Embryonic facial prominence (tissue), 1 donor: ENCODE results near the gene ADAT3.
A peak's percentile ranks its signal among the peaks of the same experiment; 100 is the strongest.

Experiments used
- DNase-seq: peaks from one replicate; pipeline ENCODE4 v3.0.0-alpha.2; 2016; ENCODE audit errors: extremely low spot score

Gene ADAT3

DNA sequence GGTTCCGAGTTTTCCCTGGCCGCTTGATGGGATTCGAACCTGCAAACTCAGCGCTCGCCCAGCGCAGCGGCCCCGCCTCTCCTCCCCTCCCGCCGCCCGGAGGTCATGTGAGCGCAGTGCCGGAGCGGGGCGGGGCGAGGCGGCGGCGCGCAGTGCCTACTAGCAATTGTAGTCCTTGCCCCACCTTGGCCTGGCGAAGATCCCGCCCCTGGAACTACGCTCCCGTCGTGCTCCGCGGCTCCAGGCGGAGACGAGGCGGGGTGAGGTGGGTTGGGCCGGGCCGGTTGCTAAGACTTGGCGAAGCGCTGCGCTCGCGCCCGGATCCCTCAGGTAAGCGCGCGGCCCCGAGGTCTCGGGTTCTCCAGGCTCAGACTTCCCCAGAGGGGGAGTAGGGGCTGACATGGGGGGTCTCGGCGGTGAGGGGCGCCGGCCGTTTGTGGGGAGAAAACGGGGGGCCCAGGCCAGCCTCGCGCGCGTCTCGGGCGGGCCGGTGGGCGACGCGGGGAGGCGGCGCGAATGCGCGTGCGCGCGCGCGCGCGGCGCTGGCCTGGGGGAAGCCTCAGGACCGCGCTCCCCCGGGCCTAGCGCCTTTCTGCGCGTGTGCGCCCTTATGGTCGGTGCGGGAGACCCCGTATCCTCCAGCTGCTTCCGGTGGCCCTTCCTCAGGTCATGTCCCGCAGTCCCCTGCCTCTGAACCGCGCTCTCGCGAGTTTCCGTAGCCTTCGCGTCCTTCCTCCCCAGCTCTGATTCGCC lies at the start of gene ADAT3, which contains the start of gene SCAMP4:
Gene ADAT3 (plus strand): TSS at position 290 of the 753 bp plus-strand sequence. CDS start 6,649 bp downstream, outside the sequence.
Gene SCAMP4 (plus strand): TSS at position 290 of the 753 bp plus-strand sequence. CDS start 9,621 bp downstream, outside the sequence.
- DNase-seq = peak; percentile 97

DNA sequence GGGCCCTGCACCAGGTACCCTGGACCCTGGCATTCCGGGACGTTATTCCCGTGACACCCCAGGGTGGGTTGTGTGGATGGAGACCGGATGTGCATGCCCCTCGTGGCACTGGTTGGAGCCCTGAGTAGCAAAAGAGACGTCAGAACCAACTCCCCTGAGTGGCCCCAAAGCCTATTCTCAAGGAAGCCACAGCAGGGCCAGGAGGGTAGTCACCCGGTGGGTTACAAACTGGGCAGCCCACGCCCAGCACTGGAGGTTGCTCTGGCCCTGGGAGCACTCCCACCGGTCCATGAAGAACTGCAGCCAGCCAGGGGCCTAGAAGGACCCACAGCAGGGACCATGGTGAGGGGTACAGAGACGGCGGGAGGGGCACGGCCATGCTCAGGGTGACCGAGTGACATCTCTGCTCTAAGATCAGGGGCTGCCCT lies 49.4 kb upstream of the ADAT3 start:
- no peak for DNase-seq

DNA sequence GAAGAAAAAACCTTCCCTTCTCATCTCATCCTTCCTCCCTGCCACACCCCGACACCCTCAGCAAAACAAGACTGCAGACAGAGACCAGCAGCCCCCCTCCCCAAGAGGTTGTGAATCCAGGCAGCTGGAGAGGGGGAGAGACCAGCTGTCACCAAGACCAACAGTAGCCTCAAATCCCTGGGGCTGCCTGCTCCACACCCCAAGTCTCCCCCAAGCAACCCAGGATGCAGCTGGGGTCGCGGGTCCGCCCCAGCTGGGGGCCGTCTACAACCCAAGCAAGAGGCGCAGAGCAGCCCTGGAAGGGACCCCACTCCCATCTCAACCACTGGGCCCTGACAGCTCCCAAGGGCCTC lies 48.9 kb upstream of the ADAT3 start:
- DNase-seq = no peak

DNA sequence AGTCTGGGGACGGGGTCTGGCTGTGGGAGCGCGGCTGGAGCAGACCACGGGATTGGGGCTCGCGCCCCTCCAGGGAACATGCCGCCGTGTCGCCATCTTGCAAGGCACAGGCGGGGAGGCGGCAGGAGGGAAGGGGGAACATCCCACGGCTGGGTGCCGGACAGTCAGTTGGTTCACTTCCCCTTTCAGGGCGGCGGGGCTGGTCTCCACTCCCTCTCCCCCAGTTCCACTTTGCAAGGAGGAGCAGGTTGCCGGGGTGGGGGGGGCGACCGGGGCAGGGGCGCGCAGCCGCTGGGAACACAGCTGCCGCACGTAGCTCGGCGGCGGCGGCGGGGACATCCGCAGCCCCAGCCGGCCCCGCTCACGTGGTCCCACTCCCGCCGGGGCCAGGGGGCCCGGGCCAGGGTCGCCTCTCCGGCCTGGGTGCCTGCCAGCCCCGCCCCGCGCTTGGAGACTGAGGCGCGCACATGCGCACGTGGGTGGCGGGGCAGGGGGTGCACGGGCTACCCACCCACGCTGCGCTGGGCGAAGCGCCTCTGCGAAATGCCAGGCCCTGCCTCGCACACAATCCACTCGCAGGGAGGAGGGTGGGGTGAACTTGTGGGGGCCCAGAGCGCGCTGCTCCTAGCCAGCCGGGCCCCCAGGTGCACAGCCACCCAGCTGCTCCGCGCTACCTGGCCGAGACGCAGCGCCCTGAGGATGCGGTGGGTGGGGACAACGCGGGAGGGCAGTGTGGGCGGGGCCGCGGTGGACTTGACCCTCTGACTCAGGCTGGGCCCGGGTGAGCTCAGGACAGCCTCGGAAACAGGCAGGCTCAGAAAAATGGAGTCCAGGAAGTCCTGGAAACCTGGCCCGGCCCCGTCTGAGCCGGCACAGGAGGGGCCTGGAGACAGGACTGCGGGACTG lies 48.2 kb upstream of the ADAT3 start:
- DNase-seq = no peak

DNA sequence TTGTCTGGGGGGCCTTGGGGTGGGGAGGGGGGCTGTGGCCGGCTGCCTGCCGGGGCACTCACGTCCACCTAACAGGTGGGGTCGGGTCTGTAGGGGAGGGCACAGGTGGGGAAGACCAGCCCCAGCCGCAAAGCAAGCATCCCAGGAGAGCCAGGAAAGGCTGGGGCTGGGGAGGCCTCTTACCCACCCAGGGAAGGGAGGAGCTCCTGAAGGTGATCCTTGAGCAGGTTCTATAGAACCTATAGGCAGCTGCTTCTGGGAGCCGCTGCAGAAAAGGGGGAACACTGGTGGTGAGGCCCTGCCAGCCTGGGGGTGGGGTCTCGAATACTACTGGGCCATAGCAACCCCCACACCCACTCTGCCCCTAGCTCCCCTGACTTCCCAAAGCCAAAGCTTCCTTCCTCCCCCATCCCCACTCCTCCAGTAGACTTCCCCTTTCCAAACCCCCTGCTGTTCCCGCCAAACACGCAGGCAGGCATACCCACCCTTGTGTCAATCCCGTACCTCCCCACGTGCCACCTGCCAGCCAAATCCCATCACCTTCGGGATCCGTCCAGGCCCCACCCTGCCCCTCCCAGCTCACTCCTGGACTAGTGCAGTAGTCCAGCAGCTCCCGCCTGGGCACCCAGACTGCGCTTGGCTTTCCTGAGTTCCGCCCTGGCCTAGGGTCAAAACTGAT lies 47.4 kb upstream of the ADAT3 start:
- DNase-seq = no peak

DNA sequence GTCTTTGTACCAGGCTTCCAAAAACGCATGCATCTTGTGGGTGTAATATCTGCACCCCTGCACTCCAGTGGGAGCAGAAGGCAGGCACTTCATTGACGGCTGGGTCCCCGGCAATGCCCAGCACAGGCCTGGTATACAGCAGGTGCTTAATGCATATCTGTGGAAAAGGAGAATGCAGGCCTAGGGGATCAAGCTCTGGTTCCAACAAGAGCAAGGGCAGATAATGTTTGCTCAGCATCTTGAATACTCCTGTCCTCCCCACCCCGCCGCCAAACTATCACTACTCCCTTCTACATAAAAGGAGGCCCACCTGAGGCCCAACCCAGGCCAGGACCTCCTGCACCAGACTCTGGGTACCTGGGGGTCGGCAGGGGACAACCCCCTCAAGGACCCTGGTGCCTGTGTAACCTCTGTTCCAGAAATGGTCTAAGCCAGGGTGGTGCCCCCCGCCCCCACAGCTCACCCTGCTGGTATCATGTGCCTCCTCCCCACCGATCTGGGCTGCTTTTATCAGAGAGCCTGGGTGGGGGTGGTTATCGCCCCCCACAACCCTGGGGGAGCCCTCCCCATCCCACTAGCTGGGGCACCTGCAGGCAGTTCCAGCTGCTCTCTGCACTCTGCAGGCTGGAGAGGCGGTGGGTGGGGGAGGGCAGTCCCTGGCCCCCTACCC lies 46.7 kb upstream of the ADAT3 start:
- no peak for DNase-seq

DNA sequence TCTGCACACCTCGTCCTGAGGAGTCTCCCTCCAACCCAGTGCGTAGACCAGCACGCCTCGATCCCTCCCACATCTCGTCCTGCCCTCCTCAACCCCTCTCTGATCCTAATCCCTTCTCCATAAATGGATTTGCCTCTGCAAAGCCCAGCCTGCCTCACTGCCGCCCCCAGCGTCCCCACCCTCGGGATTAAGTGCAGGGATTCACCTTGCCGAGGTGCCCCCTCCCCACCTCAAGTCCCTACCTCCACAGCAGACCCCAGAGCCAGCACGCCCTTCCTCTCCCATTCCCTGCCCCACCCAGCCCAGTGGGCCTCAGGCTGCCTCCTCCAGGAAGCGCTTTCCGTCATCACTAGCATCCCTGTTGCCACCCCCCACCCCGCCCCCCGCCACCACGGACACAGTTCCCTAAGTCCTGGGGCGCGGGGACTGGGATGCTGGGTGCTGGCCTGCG lies 45.8 kb upstream of the ADAT3 start:
- no peak for DNase-seq

DNA sequence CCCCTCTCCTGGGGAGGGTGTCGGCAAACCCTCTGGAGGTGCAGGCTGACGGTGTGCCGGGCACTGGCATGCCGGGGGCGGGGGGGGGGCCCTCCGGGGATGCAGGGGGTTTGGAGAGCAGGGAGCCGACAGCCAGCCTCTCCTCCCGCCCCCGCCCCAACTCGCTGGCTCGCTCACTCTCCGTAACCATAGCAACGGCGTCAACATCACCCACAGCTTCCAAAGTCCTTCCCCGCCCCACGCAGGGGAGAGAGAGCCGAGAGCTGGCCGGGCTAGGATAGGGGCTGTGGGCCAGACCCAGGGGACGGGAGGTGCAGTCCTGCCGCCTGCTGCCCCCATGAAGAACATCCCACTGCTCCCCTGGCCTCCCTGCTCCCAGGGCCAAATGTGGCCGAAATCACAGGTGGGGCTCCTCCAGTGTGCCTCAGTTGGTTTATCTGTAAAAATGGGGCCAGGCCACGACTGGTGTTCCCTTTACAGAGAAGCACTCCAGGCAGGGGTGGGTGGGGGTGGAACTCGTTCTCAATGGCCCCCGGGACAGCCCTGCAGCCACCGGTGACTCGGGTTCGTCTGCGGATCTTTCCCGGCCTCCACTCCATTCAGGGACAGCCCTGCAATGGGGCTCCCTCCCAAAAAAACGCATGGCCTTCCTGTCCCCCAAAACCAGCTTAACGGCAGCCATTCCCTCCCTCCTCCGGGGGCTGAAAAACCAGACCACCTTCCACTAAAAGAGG lies 45.0 kb upstream of the ADAT3 start:
- DNase-seq = peak; percentile 75

DNA sequence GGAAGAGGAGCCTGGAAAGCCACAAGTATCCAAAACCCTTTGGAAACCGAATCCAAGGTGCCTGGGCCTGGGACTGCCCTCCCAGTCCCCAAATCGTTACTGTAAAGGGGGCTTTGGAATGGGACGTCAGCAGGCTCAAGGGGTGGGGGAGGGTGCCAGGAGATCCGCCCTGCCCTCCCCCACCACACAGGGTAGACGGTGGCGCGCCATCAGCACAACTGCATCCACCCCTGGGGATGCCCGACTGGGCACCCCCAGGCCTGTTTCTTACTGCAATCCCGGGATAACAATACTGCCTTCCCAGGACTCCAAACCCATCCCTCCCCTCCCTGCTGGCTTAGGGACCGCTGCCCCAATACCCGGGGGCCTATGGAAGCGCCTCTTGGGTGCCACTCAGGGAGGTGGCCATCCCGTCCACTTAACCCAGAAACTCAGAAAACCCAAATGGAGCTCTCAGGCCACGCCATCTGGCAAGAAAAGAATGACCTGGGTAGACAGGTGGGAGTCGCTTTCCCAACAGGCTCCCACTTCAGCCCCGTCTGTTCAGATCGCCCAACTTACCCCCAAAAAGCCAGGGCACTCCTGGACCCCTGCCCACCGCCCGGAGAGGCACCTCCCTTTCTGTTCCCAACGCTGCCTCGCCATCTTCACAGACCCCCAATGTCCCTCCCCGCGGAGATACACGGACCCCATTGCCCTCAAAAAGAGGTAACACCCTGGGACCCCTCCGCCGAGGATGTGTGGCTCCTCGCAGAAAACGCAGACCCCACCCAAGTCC lies 44.2 kb upstream of the ADAT3 start:
- DNase-seq = no peak

DNA sequence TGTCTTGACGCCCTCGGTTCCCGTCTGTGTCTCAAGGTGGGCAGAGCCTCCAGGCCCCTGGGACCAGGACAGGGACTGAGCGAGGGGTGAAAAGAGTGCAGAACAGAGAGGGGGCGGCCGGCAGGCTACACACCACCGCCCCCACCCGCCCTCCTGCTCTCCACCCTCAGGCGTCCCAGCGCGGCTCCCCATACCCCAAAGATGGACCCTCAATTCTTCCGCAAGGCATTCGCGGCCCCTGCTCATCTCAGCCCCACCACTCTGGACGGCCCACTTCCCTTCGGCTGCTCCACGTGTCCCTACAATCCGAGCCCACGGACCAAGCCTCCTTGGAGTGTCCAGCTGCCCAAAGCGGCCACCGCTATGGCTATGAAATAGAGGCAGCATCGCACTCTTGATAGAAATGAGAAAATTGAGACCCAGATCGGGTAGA lies 43.6 kb upstream of the ADAT3 start:
- no peak for DNase-seq

DNA sequence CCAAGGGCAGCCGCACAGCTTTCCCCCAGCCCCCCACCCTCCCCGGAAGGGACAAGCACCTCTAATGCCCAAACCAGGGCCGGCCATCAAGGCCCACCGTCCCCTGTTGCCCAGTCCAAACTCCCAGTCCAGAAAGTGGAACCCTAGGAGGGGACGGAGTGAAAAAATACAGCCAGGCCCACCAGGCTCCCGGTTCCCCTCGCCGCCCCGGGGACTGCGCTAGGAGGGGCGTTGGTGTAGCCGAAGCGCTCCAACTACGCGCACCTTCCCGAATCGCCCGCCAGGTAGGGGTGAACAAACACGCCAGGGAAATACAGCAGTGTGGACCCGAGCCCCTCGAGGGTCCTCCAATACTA lies 43.2 kb upstream of the ADAT3 start:
- no peak for DNase-seq

DNA sequence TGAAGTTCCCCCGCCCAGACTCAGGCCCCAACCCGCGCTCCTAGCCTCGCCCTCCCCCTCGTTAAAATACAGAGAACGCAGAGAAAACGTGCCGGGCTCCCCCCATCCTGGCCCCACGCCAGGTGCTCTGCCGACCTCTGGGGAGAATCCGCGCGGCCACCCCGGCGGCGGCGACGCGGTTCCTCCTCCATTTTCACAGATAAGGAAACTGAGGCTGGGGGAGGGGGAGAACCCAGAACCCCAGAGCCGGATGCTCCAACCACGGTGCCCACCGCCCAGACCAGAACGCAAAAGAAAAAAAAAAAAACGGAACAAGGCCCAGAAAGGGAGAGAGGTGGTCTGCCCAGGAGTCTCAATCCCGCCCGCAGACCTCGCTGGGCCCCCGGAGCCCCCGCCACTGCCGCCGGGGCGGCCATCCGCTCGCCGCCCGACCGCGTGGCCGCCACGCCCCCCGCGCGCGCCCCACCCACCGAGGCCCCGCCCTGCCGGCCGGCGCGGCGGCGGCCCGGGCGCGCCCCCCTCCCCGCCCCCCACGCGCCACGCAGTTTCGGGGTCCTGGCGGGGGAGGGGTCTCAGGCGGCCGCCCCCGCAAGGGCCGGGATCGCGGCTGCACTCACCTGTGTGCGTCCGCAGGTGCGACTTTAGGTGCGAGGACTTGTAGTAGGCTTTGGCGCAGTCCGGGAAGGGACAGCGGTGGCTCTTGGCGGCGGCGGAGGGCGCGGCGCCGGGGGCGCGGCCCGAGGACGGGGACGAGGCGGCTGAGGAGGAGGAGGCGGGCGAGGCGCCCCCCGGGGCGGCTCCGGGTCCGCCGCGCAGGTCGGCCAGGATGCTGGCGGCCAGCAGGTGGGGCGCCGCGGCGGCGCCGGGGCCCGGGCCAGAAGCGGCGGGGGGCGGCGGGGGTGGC lies 42.5 kb upstream of the ADAT3 start:
- no peak for DNase-seq

DNA sequence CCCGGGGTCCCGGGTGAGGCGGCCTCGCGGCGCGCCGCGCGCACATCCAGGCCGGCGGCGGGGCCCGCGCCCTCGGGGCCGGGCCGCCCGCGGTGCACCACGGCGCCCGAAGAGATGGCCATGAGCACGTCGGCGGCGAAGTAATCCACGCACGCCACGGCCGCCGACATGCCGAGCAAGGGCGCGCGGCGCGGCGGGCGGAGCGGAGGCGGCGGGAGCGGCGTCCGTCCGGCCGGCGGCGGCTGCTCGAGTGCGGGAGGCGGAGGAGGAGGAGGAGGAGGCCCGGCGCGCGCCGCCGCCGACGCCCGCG lies 41.9 kb upstream of the ADAT3 start, which contains the start of gene KLF16:
Gene KLF16 (minus strand): TSS at position 252 of the 310 bp plus-strand sequence. CDS start 82 bp downstream, at position 170.
- no peak for DNase-seq

DNA sequence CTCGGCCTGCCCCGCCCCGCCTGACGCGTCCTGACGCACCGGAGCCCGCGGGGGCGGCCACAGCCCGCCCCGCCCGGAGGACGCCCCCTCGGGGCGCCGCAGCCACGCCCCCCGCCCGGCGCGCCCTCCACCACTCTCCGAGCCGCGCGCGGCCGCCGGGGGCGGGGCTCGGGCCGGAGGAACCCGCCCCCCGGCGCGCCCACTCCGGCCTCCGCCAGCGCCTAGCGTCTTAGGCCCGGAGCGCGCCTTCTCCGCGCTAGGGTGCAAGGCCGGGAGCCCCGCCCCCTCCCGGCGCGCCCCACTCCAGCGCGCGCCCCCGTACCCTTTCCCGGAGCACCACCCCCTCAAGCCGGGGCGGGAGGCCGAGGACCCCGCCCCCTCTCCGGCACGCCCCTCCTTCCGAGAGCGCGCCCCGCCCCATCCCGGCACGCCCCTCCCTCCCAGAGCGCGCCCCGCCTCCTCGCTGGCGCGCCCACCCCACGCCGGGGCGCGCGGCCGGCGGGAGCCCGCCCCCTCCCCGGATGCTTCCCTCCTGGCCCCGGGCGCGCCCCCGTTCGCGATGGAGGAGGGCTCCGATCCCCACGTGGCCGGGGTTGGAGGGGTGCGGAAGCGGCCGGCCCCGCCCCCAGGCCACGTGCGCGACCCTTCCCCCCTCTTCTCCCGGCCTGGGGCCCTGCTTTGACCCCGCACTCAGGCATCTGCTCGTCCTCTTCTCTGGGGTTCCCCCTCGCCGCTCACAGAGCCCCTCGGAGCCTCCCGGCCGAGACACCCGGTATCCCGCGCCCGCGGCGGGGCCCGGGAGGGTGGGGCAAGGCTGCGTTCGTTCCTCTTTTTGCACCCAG lies 41.3 kb upstream of the ADAT3 start:
- DNase-seq = peak; percentile 87

DNA sequence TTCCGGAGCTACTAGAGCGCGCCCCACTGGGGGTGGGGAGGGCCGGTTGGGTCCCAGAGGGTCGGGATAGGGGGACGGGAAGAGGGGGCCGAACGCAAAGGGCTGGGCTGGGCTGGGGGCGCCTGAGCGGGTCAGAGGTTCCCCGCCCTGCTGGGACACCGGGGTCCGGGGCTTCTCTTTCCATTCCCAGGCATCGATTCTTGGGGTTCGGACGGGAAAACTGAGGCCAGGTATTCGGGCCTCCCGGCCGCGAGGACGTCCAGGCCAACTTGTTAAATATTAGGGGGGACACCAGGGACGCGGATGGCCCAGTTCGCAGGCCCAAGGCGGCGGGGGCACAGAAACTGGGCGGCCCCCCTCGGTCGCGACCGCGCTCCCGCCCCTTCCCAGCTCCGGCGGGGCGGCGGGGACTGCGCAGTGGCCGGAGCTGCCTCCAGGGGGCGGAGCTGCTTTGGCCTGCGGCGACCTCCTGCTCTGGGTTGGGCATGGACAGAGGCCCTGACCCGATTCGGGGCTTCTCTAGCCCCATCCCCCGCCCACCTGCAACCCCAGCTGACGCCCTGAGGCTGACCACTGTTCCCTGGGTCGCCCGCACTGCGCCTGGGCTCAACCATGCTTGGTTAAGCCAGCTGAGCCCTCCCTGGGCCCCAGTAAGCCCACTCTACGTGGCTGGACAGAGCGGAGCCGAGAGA lies 40.6 kb upstream of the ADAT3 start:
- DNase-seq = no peak

DNA sequence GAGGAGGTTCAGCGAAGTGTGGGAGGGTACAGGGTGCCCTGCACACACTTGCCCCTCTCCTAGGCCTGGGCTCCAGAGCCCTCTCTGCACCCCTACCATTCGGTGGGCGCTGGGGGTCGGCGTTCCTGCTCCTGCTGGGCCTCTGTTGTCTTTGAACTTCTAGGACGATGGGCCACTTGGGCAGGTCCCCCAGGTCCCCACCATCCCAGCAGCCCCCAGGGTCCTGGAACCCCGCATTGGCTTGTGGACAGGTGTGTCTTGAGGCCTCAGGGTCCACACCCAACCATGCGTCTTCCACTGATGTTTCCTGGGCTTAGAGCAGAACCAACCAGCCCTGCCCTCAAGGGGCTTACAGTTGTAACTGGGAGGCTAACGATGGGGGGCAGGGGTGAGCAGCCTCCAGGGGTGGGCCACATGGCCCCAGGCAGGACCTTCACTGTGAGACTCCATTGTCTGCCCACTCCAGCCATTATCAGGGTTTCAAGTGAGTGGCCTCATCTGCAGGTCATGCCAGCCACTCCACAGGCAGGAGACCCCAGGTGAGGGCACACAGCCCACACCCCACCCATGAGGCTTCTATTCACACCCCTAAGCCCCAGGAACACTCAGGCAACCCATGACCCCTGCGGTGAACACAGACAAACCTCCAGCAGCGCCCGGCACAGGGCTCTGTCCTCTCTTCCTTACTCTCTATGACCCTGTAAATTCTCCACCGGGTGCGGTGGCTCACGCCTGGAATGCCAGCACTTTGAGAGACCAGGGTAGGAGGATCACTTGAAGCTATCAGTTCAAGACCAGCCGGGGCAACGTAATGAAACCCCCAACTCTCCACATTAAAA lies 39.8 kb upstream of the ADAT3 start:
- no peak for DNase-seq
